ENCODE data around the gene HK1. TPM values are rescaled to one million over a fixed set of nuclear protein-coding genes. Genes with fewer than 3 reads are reported as not detected.
A peak's percentile ranks its signal among the peaks of the same experiment; 100 is the strongest.

Gene HK1
- total and polyA plus RNA-seq, 2 experiments from 2014 or later: 31.1 to 42.5 TPM

DNA sequence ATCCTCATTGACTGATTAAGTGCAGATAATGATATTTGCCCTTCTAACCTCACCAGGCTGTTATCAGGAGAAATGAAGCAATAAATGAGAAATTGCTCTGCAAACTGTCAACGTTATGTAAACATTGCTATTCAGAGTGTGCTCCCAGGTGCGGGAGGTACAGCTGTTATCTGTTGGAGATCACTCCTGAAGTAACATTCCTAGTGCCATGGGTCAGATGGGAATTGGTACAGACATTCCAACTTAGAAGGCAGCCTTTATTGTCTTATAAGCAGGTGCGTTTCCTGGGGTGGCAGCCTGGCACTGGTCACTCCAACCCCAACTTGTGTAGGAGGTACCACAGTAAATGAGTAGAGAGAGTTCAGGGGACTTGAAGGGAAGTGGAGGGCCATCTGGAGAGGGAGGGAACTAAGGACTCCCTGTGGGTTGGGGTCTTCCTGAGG is 36.8 kb downstream of the HK1 start:
- Histone ChIP-seq H3K9me3 (ENCODE audit: low read depth) (no peaks in the 10 kb centered on the region), H4K20me1 (ENCODE audit: insufficient read depth, poor library complexity, severe bottlenecking) (peaks cover 6% of the 10 kb centered on the region), H3K27ac (no peak overlapping the region), H3K4me2 (no peak overlapping the region), H3K36me3 (replicated peaks; ENCODE audit: insufficient read depth, low read depth) (no peaks in the 10 kb centered on the region), H3K27me3 (no peaks in the 10 kb centered on the region), H3K79me2 (peaks cover 13% of the 10 kb centered on the region), H3K4me3 (no peak overlapping the region), H2AFZ (no peak overlapping the region), H3K4me1 (ENCODE audit: insufficient read depth) (peaks cover 38% of the 10 kb centered on the region), H3K9me2 (replicated peaks; ENCODE audit: insufficient read depth) (no peaks in the 10 kb centered on the region)
- peak; percentile 46 for DNase-seq (ENCODE audit: low spot score)
- WGBS (ENCODE audit: low lambda C conversion rate, missing lambda C conversion rate): 45% methylated on average over 3 of the region's 3 CpGs
- TF ChIP-seq, protein P1, sequence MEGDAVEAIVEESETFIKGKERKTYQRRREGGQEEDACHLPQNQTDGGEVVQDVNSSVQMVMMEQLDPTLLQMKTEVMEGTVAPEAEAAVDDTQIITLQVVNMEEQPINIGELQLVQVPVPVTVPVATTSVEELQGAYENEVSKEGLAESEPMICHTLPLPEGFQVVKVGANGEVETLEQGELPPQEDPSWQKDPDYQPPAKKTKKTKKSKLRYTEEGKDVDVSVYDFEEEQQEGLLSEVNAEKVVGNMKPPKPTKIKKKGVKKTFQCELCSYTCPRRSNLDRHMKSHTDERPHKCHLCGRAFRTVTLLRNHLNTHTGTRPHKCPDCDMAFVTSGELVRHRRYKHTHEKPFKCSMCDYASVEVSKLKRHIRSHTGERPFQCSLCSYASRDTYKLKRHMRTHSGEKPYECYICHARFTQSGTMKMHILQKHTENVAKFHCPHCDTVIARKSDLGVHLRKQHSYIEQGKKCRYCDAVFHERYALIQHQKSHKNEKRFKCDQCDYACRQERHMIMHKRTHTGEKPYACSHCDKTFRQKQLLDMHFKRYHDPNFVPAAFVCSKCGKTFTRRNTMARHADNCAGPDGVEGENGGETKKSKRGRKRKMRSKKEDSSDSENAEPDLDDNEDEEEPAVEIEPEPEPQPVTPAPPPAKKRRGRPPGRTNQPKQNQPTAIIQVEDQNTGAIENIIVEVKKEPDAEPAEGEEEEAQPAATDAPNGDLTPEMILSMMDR (IDR thresholded peaks at IDR 0.05; ENCODE audit: poor library complexity): no peak
- no peak for TF ChIP-seq EZH2phosphoT487 (IDR thresholded peaks at IDR 0.05; ENCODE audit: low read depth, severe bottlenecking, unreplicated experiment)
- TF ChIP-seq EZH2 (IDR thresholded peaks at IDR 0.05; ENCODE audit: borderline replicate concordance): no peak

DNA sequence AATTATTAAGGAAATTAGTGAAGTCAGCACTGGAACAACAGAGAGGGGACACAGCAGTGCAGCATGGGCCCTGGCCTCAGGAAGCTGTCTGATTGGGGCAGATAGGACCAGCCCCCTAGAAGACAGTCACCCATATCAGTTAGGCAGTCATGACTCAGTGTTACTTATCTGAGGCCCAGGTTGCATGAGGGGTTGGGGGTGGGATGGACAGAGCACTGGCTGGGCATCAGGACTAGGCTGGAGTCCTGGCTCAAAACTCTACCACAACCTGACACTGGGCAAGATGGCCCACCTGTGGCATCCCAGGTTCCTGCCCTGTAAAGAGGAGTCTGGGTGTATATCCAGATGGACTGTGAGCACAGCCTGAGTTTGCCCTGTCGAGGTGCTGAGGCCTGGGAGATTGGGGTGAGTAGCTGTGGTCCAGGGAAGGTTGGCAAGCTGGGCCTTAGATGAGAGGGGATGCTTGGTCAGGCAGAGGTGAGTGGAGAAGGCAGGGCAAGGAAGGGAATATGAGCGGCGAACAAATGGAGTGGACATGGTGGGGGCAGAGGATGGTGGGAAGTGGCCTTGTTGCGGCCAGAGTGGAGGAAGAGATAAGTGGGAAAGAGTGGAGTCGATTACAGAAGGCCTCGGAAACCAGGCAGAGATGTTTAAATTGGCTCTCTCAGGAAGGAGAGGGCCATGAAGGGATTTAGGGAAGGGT is 37.5 kb downstream of the HK1 start:
- H4K20me1 ChIP-seq (ENCODE audit: insufficient read depth, poor library complexity, severe bottlenecking): peaks cover 6% of the 10 kb centered on the region
- DNase-seq (ENCODE audit: low spot score): no peak
- H3K4me2 ChIP-seq: no peak overlapping the region
- peaks cover 38% of the 10 kb centered on the region for H3K4me1 ChIP-seq (ENCODE audit: insufficient read depth)
- WGBS (ENCODE audit: low lambda C conversion rate, missing lambda C conversion rate): 84% methylated on average over 6 of the region's 6 CpGs
- no peaks in the 10 kb centered on the region for H3K27me3 ChIP-seq
- H3K4me3 ChIP-seq: no peak overlapping the region
- no peak for TF ChIP-seq EZH2phosphoT487 (IDR thresholded peaks at IDR 0.05; ENCODE audit: low read depth, severe bottlenecking, unreplicated experiment)
- TF ChIP-seq, protein P1 (IDR thresholded peaks at IDR 0.05; ENCODE audit: poor library complexity): no peak
- no peak for TF ChIP-seq EZH2 (IDR thresholded peaks at IDR 0.05; ENCODE audit: borderline replicate concordance)
- H3K36me3 ChIP-seq (replicated peaks; ENCODE audit: insufficient read depth, low read depth): no peaks in the 10 kb centered on the region
- H3K9me2 ChIP-seq (replicated peaks; ENCODE audit: insufficient read depth): no peaks in the 10 kb centered on the region
- no peaks in the 10 kb centered on the region for H3K9me3 ChIP-seq (ENCODE audit: low read depth)
- H3K79me2 ChIP-seq: peaks cover 20% of the 10 kb centered on the region
- H2AFZ ChIP-seq: no peak overlapping the region
- peak overlapping the region; percentile 19 for H3K27ac ChIP-seq

- Histone ChIP-seq H3K4me3 (no peak overlapping the region), H3K27ac (peak overlapping the region; percentile 34), H3K4me1 (ENCODE audit: insufficient read depth) (peaks cover 38% of the 10 kb centered on the region), H3K4me2 (no peak overlapping the region), H4K20me1 (ENCODE audit: insufficient read depth, poor library complexity, severe bottlenecking) (peaks cover 11% of the 10 kb centered on the region), H3K27me3 (no peaks in the 10 kb centered on the region), H3K36me3 (replicated peaks; ENCODE audit: insufficient read depth, low read depth) (no peaks in the 10 kb centered on the region), H2AFZ (no peak overlapping the region), H3K9me3 (ENCODE audit: low read depth) (no peaks in the 10 kb centered on the region), H3K9me2 (replicated peaks; ENCODE audit: insufficient read depth) (no peaks in the 10 kb centered on the region), H3K79me2 (peaks cover 27% of the 10 kb centered on the region)
- DNase-seq (ENCODE audit: low spot score): peak; percentile 57
- 80% methylated on average over 6 of the region's 6 CpGs for WGBS (ENCODE audit: low lambda C conversion rate, missing lambda C conversion rate)
- TF ChIP-seq EZH2phosphoT487 (IDR thresholded peaks at IDR 0.05; ENCODE audit: low read depth, severe bottlenecking, unreplicated experiment) (no peak), EZH2 (IDR thresholded peaks at IDR 0.05; ENCODE audit: borderline replicate concordance) (no peak)
- TF ChIP-seq, protein P1 (IDR thresholded peaks at IDR 0.05; ENCODE audit: poor library complexity): no peak
These were observed 38.2 kb downstream of the HK1 start for GRCh38 chr10:69316313-69317059.

All from hepatocyte (in vitro differentiated cells).